Measurements from ENCODE around the gene DLG2.

DNA sequence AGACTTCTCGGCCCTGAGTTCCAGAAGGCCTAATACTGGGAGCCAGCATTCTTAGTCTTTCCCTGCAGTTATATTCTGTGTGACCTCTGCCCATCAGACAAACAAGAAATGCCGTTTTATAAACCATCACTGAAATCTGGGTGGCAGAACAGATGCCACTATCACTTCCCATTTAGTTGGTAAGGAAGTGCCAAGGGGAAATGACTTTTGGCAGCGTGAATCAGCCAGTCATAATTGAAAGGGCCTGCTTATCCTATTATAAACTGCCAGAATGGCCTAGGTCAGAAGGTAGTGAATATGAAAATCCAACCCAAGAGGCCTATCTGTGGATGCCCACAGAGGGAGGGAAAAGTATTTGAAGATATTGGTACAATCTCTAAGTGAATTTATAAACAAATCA lies 1694.1 kb downstream of the DLG2 start:
- TF ChIP-seq, protein P1, sequence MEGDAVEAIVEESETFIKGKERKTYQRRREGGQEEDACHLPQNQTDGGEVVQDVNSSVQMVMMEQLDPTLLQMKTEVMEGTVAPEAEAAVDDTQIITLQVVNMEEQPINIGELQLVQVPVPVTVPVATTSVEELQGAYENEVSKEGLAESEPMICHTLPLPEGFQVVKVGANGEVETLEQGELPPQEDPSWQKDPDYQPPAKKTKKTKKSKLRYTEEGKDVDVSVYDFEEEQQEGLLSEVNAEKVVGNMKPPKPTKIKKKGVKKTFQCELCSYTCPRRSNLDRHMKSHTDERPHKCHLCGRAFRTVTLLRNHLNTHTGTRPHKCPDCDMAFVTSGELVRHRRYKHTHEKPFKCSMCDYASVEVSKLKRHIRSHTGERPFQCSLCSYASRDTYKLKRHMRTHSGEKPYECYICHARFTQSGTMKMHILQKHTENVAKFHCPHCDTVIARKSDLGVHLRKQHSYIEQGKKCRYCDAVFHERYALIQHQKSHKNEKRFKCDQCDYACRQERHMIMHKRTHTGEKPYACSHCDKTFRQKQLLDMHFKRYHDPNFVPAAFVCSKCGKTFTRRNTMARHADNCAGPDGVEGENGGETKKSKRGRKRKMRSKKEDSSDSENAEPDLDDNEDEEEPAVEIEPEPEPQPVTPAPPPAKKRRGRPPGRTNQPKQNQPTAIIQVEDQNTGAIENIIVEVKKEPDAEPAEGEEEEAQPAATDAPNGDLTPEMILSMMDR (conservative IDR thresholded peaks at IDR 0.05 in 1 of 2, IDR thresholded peaks at IDR 0.05 in 1 of 2; ENCODE audit: extremely low read depth in 1 of 2, insufficient read depth in 1 of 2, low read depth in 1 of 2, low read length in 2 of 2) = no peak
- no peak for TF ChIP-seq EZH2 (IDR thresholded peaks at IDR 0.05; ENCODE audit: borderline replicate concordance, low read length)
